NCI-H187 (cell line): Measurements from ENCODE around the gene KIFAP3.
"Not testable (repeated sequence)": the region's sequence is repeated elsewhere in the genome, so short reads cannot be mapped to it uniquely, and the experiment has no call there.

Source experiments
- DNase-seq, 2 experiments: peaks; one replicate each; lab custom pipeline; 2025; lab: John Stamatoyannopoulos, UW

KIFAP3 gene

DNA sequence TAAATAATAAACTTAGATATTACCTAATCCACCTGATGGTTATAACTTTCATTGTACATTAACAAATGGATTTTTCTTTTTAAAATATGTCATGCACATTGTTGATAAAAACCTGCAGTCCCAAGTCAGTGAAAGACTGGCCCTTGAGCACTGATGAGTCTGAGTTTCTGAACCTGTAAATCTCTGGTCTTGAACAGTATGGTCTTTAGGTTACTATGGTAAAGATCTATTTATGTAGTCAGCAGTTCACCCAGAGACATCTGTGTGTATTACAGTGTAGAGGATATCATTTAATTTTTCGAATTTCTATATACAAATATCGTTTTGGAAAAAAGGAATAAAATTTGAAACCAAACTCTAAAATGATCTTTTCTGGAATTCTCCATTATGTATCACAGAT, 150.4 kb downstream of the KIFAP3 start:
- no peak for DNase-seq

DNA sequence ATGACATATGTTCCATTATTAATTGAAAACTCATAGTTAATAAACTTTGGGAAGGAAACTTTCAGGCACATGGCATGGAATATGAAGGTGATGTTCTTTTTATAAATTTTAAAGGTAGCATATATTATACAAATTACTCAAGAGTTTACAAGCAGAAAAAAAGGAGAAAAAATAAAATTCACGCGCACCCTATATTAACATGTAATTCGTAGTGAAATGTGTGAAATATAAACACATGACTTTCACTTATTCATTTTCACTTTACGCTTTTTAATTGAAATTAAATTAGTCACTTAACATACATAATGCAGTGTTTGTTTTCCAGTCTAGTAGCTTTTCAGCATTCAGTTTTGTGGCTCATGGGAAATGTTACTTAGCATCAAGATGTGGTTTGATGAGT, 153.4 kb downstream of the KIFAP3 start:
- no peak for DNase-seq

DNA sequence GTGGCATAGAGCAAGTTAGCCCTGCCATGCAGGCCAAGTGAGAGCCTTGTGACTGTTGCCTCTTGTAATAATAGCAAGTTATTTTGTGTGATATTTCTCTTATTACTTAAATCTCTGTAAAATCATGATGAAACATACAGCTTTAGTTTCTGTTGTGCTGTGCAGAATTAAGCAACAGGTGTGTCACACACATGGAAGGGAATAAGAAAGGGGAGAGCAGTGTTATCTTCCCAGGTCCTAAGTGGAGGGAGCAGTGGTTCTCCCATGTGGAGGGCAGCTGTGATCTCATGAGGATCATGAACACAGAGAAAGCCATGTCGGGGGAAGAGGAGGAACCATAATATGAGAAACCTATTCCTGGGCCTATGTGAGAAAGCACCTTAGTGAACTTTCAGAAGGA, 155.6 kb downstream of the KIFAP3 start:
- no peak for DNase-seq

DNA sequence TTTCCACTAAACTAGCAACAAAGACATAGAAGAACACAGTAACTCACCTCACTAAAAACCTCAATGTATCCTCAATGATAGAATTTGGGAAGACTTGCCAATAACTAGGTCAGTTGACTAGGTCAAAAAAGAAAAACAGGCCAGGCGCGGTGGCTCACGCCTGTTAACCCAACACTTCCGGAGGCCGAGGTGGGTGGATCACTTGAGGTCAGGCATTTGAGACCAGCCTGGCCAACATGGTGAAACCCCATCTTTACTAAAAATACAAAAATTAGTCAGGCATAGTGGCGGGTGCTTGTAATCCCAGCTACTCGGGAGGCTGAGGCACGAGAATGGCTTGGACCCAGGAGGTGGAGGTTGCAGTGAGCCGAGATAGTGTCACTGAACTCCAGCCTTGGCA, 156.3 kb downstream of the KIFAP3 start:
- DNase-seq = not testable (repeated sequence)

DNA sequence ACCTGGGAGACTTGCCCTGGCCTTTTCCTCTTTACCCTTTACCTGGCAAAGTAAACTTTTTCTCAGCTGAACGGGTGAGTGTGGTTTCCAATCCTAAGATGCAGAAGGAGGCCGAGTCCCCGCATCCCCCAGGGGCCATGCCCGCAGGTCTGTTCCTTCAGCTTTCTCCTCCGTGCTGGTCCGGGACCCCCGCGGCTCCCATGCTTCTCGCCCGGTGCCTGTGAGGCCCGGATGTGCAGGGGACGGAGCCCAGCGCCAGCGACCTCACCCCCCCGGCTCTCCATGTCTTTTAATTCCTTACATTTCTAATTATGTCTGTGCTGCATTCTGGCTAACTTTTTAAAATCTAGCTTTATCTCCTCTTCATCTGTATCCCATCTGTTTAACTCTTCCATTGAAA, 159.3 kb downstream of the KIFAP3 start:
- no peak for DNase-seq

DNA sequence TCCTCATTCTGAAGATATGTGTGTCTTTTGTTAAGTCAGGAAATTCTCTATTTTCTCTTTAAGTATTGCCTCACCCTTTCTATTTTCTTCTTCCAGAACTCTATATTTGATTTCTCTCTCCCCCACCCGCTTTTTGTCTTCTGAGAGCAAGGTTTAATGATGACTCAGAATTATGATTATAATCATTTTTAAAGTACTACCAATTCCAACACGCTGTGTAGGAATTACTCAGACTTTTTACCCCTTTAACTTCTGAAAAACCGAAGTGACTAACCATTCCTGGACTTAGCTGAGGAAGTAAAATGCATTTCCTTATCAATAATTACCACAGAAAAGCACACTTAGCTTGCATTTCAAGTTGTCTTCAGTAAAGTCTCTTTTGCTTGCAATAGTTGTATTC, 160.0 kb downstream of the KIFAP3 start:
- no peak for DNase-seq

DNA sequence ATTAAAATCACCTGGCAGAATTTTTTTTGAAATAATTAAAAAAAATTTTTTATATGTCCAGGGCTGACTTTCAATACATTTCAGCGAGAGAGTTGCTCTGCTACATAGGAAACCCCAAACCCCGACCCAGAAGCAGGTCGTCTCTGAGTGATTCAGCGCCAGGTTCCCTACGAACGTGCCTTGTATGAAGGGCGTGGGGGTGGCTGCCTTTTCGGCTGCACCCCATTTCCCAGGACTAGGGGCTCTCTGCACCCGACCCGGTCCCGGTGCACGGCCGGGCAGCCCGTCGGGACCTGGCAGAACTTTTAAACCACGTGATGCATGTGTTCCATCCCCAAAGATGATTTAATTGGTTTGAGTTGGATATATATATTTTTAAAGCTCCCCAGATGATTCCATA, 165.0 kb downstream of the KIFAP3 start:
- no peak for DNase-seq

DNA sequence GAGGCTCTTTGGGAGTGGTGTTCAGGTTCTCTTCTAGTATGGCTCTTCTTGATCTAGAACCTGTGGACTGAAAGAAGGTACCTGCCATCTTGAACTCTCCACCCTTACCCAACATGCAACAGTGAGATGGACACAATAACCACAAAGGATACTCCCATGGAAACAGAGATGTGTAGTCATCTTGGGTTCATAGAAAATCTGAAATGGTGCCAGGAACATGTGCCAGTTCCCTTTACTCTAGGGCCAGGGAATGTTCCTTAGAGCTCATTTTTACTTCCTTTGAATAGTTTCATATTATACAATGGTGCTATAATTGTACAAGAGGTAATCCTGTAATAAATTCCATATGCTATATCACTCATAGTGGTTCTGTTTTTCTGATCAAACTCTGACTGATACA, 167.6 kb downstream of the KIFAP3 start:
- no peak for DNase-seq

DNA sequence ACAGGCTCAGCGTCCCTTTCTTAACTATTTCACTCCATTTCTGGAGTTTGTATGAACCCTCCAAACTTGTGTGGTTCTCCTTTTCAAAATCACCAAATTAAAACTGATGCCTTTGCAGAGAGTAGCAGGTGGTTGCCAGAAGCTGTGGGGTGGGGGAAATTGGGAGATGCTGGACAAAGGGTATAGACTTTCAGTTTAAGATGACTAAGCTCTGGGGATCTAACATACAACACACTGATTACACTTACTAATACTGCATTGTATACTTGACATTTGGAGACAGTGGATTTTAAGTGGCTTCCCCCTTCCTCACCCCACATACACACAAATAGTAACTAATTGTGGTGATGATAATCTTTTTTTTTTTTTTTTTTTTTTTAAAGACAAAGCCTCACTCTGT, 169.7 kb downstream of the KIFAP3 start:
- DNase-seq = no peak

DNA sequence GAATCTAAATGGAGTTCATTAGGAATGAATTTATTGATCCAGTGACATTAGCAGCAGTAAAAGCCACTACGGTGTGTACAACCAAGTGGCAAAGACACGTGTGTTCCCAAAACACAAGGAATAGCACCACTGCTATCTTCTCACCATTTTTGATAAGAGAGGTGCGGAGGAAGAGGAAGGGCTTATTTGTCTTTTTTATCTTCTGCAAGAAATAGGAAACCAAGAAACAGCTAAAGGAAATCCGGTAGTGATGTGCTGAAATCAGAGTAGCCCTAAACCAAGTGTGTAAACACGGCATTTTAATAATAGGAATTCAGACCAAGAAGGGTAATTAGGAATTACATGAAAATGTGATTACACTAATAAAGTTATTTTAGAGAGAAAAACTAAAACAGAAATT, 171.7 kb downstream of the KIFAP3 start:
- no peak for DNase-seq

DNA sequence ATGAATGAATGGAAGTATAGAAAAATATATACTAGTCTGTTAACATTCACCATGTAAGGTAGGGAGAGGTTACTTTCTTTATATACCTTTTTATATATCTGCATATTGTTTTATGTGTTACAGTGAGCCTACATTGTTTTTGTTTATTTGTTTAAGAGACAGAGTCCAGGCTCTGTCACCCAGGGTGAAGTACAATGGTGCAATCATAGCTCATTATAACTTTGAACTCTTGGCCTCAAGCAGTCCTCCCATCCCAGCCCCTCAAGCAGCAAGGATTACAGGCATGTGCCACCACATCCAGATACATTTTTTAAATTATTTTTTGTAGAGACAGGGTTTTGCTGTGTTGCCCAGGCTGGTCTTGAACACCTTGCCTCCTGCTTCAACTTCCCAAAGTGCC, 173.4 kb downstream of the KIFAP3 start:
- no peak for DNase-seq

DNA sequence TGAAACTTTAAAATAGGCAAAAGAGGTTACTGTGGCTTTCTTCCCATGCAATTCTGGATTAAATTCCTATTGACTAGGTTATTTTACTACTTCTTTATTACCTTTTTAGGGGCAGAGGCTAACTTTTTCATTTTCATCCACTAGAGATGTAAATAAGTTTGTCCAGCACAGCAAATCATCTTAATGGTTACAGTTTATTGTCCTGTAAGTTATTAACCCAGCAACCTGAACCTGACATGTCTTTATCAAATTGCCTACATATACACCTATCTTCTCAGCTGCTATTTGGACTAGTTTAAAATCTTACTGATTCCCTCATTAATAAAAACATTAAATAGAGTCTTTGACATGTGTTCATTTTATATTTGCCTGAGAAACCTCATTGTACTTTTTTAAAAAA, 173.9 kb downstream of the KIFAP3 start:
- no peak for DNase-seq

DNA sequence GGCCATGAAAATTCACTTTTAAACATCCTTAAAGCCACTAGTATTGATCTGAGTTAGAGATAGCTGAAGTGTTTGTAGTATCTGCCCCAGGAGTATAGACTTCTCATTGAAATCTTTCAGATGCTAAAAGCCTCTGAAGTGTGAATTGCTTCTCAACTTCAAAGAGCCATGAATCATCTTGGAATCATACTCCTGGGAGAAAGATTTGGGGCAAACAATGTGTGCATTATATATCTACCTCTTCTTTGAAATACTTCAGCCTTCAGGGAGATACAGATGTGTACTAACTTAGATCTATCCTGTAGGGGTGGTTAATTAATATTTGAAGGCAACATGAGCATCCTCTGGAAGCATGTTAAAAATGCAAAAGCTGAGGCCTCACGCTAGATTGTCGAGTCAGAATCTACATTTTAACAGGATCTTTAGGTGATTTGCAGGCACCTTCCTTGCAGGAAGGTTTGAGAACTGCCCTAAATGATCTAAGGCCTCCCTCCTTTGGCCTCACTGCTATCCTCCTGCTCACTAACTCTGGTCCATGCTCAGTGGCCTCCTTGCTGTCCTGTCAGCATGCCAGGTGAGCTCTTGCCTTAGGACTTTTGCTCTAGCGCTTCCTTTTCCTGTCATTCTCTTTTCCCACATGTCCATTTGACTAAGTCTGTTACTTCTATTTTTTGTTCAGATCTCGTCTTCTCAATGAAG, 174.8 kb downstream of the KIFAP3 start:
- DNase-seq = no peak

DNA sequence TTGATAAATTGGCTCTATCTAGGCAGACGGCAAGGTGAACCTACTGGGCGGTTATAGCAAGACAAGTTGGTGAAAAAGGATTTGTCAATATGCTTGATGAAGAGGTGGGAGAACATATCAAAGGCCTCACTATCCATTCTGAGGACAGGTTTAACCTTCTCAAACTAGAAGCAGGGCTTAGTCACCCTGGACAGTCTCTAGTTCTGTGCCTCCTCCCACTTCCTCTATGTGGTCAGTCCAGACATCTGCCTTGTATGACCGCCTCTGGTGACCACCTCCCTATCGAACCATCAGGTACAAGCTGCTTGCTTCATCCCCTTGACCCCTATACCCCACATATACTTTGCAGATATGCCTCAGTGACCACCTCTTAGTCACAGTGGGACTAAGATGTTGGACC, 178.5 kb downstream of the KIFAP3 start:
- DNase-seq = no peak

DNA sequence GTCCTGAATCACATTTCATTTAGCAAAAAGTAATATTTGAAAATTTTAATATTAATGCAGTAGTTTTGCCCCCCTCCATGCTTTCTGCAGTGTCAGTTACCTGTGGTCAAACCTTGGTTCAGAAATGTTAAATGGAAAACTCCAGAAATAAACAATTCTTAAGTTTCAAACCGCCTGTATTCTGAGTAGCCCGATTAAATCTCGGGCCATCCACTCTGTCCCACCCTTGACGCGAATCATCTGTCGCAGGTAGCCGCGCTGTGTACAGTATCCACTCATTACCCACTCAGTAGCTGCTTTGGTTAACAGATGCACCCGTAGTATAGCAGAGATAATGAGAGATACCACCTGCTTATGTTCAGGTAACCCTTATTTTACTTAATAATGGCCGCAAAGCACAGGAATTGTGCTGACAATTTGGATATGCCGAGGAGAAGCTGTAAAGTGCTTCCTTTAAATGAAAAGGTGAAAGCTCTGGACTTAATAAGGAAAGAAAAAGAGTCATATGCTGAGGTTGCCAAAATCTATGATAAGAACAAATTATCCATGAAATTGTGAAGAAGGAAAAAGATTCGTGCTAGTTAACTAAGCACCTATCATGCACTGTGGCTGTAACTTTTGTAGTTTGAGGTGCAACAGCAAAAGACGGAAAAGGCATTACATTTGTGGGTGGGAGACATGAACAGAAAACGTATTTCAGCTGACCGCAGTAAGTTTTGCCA, 179.9 kb downstream of the KIFAP3 start:
- no peak for DNase-seq

DNA sequence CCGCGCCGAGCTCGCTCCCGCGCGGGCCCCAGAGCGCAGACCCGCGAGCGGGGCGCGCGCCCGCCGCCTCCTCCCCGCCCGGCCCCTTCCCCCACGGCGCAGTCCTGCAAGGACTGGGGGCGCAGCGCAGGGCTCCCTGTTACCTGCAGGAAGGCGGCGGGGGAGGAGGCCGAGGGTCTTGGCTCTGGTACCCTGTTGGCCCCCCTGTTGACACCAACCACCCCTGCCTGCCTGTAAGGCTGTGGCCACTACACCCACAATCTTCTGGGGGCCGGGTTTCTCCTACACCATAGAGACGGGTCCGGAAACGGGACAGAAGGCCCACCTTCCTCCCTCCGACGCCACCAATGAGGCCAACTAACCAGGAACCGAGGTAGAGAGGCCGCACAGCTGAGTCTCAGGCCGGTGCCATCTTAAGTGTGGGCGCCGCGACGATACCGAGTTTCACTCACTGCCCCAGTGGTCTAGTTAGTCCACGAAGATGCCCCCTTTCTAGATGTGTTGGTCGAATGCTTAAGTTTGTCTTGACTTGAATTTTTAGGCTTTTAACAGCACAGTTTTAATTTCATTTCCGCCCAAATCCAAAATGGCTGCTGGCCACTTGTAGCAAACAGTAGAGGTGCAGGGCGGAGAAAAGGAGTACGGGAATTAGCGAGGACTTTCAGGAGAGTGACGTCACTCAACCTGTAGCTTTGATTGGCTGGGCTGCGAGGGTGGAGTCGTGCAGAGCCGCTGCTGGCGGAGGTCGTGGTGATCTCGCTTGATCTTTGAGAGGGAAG, 180.7 kb downstream of the KIFAP3 start, which contains the start of gene SCYL3:
Gene SCYL3 (minus strand): TSS at position 252 of the 779 bp plus-strand sequence. CDS start 5,056 bp downstream, outside the sequence.
- peak; percentile 97 to 100 for DNase-seq

DNA sequence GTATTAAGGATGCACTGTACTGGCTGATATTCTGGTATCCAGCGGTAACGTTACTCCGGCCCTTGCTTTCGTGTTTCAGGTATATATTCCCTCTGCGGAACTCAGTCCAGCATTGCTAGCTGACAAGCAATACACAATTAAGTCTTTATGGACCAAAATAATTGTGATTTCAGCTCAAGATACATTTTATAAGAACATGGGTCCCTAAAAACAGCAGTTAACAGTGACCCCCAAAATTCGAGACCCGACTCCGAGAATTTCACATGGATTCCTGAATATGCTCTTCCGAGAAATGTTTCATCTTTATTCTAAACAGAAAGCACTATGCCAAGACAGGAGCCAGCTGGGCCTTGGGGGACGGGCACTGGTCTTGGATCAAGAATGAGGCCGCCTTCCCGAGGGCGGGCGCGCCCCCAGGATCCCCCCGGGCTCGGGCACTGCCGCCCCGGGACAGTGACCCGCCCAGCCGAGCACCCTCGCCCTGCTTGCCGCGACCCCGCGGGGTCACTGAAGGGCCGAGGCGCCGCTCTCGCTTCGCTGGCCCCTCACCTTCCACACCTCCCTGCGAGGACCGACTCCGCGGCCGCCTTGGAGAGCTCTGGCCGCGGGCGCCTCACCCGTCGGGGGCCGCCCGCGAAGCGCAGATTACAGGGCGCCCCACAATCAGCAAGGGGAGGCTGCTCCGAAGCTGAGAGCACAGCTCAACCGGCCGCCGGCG, 181.4 kb downstream of the KIFAP3 start:
- DNase-seq = peak in 1 of 2 experiments; percentile 40

DNA sequence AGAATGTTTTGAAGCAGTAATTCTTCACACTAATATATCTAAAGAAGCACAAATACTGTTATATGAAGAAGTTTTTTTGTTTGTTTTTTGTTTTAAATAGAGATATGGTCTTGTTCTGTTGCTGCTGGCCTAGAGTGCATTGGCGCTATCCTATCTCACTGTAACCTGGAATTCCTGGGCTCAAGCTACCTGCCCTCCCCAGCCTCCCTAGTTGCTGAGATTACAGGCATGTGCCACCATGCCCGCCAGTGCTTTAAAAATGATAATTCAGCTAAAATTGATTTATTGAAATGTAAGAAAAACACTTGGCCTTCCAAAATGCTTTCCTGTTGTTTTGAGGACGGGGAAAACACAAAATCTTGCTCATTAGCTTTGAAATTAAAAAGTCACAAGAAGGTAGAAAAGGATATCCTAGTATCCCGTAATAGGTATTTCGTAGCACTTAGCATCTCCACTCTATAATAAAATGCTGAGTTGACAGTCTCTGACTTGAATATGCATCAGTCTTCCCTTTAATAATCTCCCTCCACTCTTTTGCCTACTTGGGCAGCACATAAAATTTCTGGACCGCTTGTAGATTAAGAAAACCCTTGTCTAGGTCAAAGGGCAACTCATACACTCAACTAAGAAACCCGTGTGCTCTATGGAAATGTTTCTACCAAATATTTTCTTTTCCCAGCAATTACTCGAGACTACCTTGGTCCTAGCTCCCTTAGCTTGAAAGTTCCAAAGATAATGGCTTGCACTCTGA, 182.1 kb downstream of the KIFAP3 start:
- no peak for DNase-seq

DNA sequence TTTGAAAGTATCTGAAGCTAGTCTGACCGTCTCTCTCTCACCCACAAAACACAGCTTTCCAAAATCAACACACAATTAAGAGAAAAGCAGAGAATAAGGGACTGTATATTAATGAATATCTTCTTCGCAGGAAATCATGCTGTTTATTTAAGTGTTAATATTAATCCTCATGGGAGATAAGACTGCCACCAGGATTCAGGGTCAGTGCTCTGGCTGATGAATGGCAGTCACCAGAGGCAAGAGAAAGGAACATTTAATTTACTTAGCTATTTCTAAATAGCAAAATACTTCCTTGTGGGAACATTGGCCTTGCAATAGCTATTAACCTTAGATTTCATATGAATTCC, 183.0 kb downstream of the KIFAP3 start:
- no peak for DNase-seq

DNA sequence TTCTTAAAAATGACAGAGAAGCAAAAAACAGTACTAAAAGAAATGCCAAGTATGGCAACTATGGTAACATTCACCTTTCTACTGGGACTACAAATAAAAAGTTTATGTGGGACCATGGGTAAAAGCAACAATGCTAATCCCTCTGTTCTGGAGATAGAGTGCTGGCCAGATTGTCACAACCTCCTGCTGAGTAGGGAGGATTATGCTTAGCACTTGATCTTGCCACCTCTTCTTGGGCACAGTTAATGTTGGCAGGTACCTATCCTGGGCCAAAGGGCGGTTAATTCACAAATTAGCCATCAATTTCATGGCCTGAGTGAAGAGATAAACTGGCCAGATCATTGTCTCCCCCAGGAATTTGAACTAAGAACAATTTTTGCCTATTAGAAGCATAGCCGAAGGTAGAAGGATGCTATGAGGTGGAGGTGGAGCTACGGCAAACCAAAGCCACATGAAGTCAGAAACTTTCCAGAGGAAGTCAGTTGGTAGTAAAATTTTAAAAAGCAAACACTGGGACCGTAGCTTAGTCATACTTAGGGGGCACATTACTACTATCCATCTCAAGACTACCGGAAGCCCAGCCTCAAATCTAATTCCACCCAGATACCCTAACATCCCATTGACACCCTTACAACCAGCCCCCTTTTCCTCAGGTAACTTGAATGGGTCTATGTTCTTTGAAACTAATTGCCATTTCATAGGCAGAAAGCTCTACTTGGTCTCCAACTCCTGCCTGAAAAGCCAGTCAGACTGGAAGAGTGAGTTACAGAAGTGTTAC, 183.5 kb downstream of the KIFAP3 start:
- DNase-seq = no peak

DNA sequence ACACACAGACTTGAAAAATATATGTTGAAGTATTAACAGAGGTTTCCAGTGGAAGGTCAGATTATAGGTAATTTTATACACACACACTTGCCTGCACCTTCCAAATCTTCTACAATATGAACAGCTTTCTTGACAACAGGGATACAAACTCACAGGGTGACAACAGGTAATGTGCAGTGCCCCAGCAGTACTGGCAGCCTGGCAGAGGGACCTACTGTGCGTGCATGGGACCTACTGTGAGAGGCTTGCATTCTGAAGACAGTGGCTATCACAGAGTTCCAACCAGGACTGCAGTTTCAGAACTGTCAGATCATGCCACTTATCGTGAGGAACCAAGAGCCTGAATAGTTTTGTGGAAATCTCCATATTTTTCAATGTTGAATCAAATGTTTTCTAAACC, 184.6 kb downstream of the KIFAP3 start:
- no peak for DNase-seq
